Measurements from ENCODE around the gene SEPTIN5. TPM values are rescaled to one million over a fixed set of nuclear protein-coding genes. Genes with fewer than 3 reads are reported as not detected.

The SEPTIN5 gene
- total and polyA plus RNA-seq, 9 of the 15 experiments (the other 6 are each of a cell fraction or from before 2014, with no cell fraction given): 0.03 to 195 (median 119) TPM

- no peak for TF ChIP-seq ZNF518B (CRISPR knock-in tag; IDR thresholded peaks at IDR 0.05)
- no peak for TF ChIP-seq MCM2 (IDR thresholded peaks at IDR 0.05; ENCODE audit: low read depth)
- TF ChIP-seq PRDM10 (IDR thresholded peaks at IDR 0.05; ENCODE audit: partially characterized antibody): no peak
- TF ChIP-seq RBM15 (IDR thresholded peaks at IDR 0.05; ENCODE audit: insufficient read depth, low read length): no peak
- no peak for TF ChIP-seq TFAP4 (CRISPR knock-in tag; IDR thresholded peaks at IDR 0.05; ENCODE audit: borderline replicate concordance)
- peak; percentile 83 for TF ChIP-seq RBFOX2 (IDR thresholded peaks at IDR 0.05; ENCODE audit: low read depth, low read length)
- no peak for TF ChIP-seq MYNN (IDR thresholded peaks at IDR 0.05)
- TF ChIP-seq MYNN (CRISPR knock-in tag; IDR thresholded peaks at IDR 0.05): no peak
- no peak; the same call in 1 of the 2 replicates for TF ChIP-seq POLR2A (conservative IDR thresholded peaks at IDR 0.05)
- TF ChIP-seq ZNF24 (IDR thresholded peaks at IDR 0.05): no peak
- TF ChIP-seq ZBTB8A (IDR thresholded peaks at IDR 0.05; ENCODE audit: partially characterized antibody): no peak
- TF ChIP-seq ZEB2 (IDR thresholded peaks at IDR 0.05): no peak
- TF ChIP-seq SRSF3 (IDR thresholded peaks at IDR 0.05; ENCODE audit: insufficient read depth, low read length): no peak
- TF ChIP-seq ZNF274 (IDR thresholded peaks at IDR 0.05; ENCODE audit: borderline replicate concordance, low read depth, low read length): no peak
- TF ChIP-seq SMARCA5 (IDR thresholded peaks at IDR 0.05): peak; percentile 87
- TF ChIP-seq ZNF511 (CRISPR knock-in tag; IDR thresholded peaks at IDR 0.05): no peak
- no peak for TF ChIP-seq ZBTB33 (CRISPR knock-in tag; IDR thresholded peaks at IDR 0.05)
- TF ChIP-seq TCF7L2 (IDR thresholded peaks at IDR 0.05; ENCODE audit: low read depth, low read length): 0 out of 2 replicates have a peak, but pooled peaks have one; percentile 7
- no peak for TF ChIP-seq CBX3 (IDR thresholded peaks at IDR 0.05; ENCODE audit: borderline replicate concordance in 1 of 2, low read length in 2 of 2)
Observed at GRCh38 chr22:19730655-19731360, 16.5 kb downstream of the SEPTIN5 start (continued).
